ENCODE results near the gene KIF20B. TPM values are rescaled to one million over a fixed set of nuclear protein-coding genes. Genes with fewer than 3 reads are reported as not detected.

KIF20B gene
- total RNA-seq, 1 donor = 25.8 TPM

GRCh38 chr10:89734616-89735015, 33.2 kb downstream of the KIF20B start:
- H3K4me3 ChIP-seq (ENCODE audit: low read depth, low read length) = no peak overlapping the region
- TF ChIP-seq, protein P1, sequence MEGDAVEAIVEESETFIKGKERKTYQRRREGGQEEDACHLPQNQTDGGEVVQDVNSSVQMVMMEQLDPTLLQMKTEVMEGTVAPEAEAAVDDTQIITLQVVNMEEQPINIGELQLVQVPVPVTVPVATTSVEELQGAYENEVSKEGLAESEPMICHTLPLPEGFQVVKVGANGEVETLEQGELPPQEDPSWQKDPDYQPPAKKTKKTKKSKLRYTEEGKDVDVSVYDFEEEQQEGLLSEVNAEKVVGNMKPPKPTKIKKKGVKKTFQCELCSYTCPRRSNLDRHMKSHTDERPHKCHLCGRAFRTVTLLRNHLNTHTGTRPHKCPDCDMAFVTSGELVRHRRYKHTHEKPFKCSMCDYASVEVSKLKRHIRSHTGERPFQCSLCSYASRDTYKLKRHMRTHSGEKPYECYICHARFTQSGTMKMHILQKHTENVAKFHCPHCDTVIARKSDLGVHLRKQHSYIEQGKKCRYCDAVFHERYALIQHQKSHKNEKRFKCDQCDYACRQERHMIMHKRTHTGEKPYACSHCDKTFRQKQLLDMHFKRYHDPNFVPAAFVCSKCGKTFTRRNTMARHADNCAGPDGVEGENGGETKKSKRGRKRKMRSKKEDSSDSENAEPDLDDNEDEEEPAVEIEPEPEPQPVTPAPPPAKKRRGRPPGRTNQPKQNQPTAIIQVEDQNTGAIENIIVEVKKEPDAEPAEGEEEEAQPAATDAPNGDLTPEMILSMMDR (IDR thresholded peaks at IDR 0.05; ENCODE audit: insufficient read depth, low read length) = no peak
- no peak for DNase-seq (ENCODE audit: low read depth)

GRCh38 chr10:89738551-89739209, 37.3 kb downstream of the KIF20B start:
- no peak for DNase-seq (ENCODE audit: low read depth)
- TF ChIP-seq, protein P1 (IDR thresholded peaks at IDR 0.05; ENCODE audit: insufficient read depth, low read length) = no peak
- H3K4me3 ChIP-seq (ENCODE audit: low read depth, low read length) = no peak overlapping the region

GRCh38 chr10:89741126-89741762, 39.9 kb downstream of the KIF20B start:
- no peak for DNase-seq (ENCODE audit: low read depth)
- TF ChIP-seq, protein P1 (IDR thresholded peaks at IDR 0.05; ENCODE audit: insufficient read depth, low read length) = no peak
- no peak overlapping the region for H3K4me3 ChIP-seq (ENCODE audit: low read depth, low read length)

GRCh38 chr10:89744026-89744425, 42.6 kb downstream of the KIF20B start:
- DNase-seq (ENCODE audit: low read depth) = peak; percentile 40
- TF ChIP-seq, protein P1 (IDR thresholded peaks at IDR 0.05; ENCODE audit: insufficient read depth, low read length) = no peak
- H3K4me3 ChIP-seq (ENCODE audit: low read depth, low read length) = no peak overlapping the region

DNA sequence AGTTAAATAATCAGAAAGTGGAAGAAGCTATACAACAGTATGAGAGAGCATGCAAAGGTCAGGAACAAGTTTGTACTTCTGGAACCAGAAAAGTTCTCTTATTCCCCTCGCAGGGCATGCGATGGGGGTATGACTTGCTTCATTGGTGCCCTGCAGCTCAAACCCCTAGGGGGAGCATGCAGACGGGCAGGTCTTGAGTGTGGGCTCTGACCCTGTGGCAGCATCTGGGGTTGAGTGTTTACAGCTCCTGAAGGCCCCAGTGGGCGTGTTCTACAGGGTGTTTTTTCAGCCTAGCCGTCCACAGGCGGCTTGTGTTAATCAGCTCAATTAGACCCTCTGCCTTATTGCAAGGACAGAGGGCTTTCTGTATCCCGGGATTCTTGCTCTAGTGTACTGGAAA, 44.5 kb downstream of the KIF20B start:
- TF ChIP-seq, protein P1 (IDR thresholded peaks at IDR 0.05; ENCODE audit: insufficient read depth, low read length) = no peak
- no peak overlapping the region for H3K4me3 ChIP-seq (ENCODE audit: low read depth, low read length)
- no peak for DNase-seq (ENCODE audit: low read depth)

DNA sequence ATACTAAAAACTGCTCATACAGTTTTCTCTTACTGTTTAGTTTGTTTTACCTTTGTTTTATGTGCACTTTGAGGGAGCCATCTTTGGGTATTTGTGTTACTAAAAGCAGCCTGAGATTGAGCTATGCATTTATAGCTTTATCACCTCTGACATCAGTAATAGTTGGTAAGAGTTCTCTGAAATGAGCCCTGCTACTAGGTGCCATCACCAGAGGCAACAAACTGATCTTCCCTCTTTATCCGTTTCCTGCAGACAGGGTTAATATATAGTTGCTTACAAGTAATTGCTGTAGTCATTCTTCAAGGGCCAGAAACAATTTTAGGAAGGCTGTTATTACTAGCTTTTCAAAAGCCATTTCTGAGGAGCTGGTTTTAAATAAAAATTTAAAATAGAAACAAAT, 49.1 kb downstream of the KIF20B start:
- H3K4me3 ChIP-seq (ENCODE audit: low read depth, low read length) = no peak overlapping the region
- DNase-seq (ENCODE audit: low read depth) = no peak
- TF ChIP-seq, protein P1 (IDR thresholded peaks at IDR 0.05; ENCODE audit: insufficient read depth, low read length) = no peak
